ENCODE results near the gene HGD. TPM values are rescaled to one million over a fixed set of nuclear protein-coding genes. Genes with fewer than 3 reads are reported as not detected.
"Not testable (repeated sequence)": the region's sequence is repeated elsewhere in the genome, so short reads cannot be mapped to it uniquely, and the experiment has no call there.

The HGD gene
- total and polyA plus RNA-seq, 10 of the 15 experiments (the other 5 are each of a cell fraction or from before 2014, with no cell fraction given): 0.18 to 0.81 (median 0.40) TPM; not detected in 6

GRCh38 chr3:120678331-120678947, 3.6 kb downstream of the HGD start:
- Histone ChIP-seq H3K4me1 (ENCODE audit: control insufficient read depth, insufficient read depth, low read length) (peaks cover 12% of the 10 kb centered on the region; the same call in 1 of the 2 replicates), H3K27me3 (replicated peaks in 1 of 2; ENCODE audit: control insufficient read depth in 2 of 2, insufficient read depth in 2 of 2, low read length in 1 of 2) (no peaks in the 10 kb centered on the region), H4K20me1 (ENCODE audit: control insufficient read depth, insufficient read depth) (no peaks in the 10 kb centered on the region), H3K9me3 (replicated peaks; ENCODE audit: control insufficient read depth, insufficient read depth, low read length) (peaks cover 2% of the 10 kb centered on the region; the same call in 1 of the 3 replicates), H3K36me3 (ENCODE audit: control insufficient read depth in 2 of 2, insufficient read depth in 2 of 2, low read length in 1 of 2) (no peaks in the 10 kb centered on the region), H2AFZ (ENCODE audit: control insufficient read depth, low read depth, low read length) (peak overlapping the region; percentile 47), H3K4me2 (ENCODE audit: control insufficient read depth, insufficient read depth) (peak overlapping the region; percentile 61), H3K9ac (ENCODE audit: control insufficient read depth, insufficient read depth, low read length) (peak overlapping the region; percentile 38; the same call in 1 of the 2 replicates), H3K4me3 (no peak overlapping the region), H3K27ac (ENCODE audit: control insufficient read depth, insufficient read depth) (peak overlapping the region; percentile 45), H3K79me2 (ENCODE audit: control insufficient read depth, insufficient read depth, low read length) (no peaks in the 10 kb centered on the region)
- ChIA-PET RAD21 (ENCODE audit: unreplicated experiment) (interaction anchor here (0.7 to 1.8 kb wide), 10 partner anchors 9 to 117 kb away, joined by 3 to 18 read pairs (median 5); partner anchors contain the start of genes GTF2E1, NDUFB4 and RABL3), SMC1A (ENCODE audit: uncharacterized antibody, unreplicated experiment) (interaction anchor here (0.8 to 1.9 kb wide), 22 partner anchors 10 to 116 kb away, joined by 3 to 23 read pairs (median 4); partner anchors contain the start of genes GTF2E1, NDUFB4 and RABL3), CTCF (interaction anchor here (0.6 to 1.7 kb wide), 13 partner anchors 10 to 532 kb away, joined by 3 to 16 read pairs (median 3); partner anchors contain the start of gene NDUFB4), POLR2A (interaction anchor here (0.8 to 1.7 kb wide), 5 partner anchors 10 to 82 kb away, joined by 3 to 10 read pairs (median 5); partner anchors contain the start of gene NDUFB4)
- BruUV-seq (replicated peaks): no TSS peak
- WGBS (ENCODE audit: insufficient coverage, insufficient replicate concordance, low lambda C conversion rate, missing lambda C conversion rate): 43% methylated on average over 6 of the region's 6 CpGs
- TF ChIP-seq BHLHE40 (IDR thresholded peaks at IDR 0.05; ENCODE audit: borderline replicate concordance in 1 of 2, low read depth in 2 of 2, low read length in 1 of 2) (no peak), BACH1 (IDR thresholded peaks at IDR 0.05; ENCODE audit: borderline replicate concordance) (peak; percentile 99), ATF7 (IDR thresholded peaks at IDR 0.05; ENCODE audit: low read depth) (peak; percentile 32; the same call in 1 of the 2 replicates), SREBF1 (IDR thresholded peaks at IDR 0.05; ENCODE audit: low read length) (no peak), NBN (IDR thresholded peaks at IDR 0.05) (peak; percentile 59; the same call in 1 of the 2 replicates), JUND (IDR thresholded peaks at IDR 0.05; ENCODE audit: low read depth, low read length) (no peak), NFIC (IDR thresholded peaks at IDR 0.05; ENCODE audit: low read depth, low read length) (no peak), MEF2B (IDR thresholded peaks at IDR 0.05; ENCODE audit: partially characterized antibody, poor library complexity, severe bottlenecking) (peak; percentile 50)
- ATAC-seq (peak; percentile 92), FAIRE-seq (no peak), DNase-seq (ENCODE audit: low read depth, low spot score) (peak; percentile 35)
- intact Hi-C loops (cut with micrococcal nuclease; ENCODE audit: unreplicated experiment) (no loop called here), in situ Hi-C loops (cut with MboI) (no loop called here)

DNA sequence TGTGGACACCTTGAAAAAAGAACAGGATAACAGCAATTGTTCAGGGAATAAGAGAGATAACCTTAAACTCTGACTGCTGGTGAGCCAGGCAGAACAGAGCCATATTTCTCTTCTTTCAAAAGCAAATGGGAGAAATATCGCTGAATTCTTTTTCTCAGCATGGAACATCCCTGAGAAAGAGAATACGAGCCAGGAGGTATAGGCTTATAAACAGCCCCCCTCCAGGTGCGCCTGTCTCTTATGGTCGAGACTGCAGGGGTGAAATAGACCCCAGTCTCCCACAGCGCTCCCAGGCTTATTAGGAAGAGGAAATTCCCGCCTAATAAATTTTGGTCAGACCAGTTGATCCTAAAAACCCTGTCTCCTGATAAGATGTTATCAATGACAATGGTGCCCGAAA, 4.8 kb downstream of the HGD start:
- H3K27ac ChIP-seq (ENCODE audit: control insufficient read depth, insufficient read depth); FAIRE-seq; BruUV-seq (replicated peaks); CTCF ChIA-PET; H3K27me3 ChIP-seq (replicated peaks in 1 of 2; ENCODE audit: control insufficient read depth in 2 of 2, insufficient read depth in 2 of 2, low read length in 1 of 2); H3K9ac ChIP-seq (ENCODE audit: control insufficient read depth, insufficient read depth, low read length); H4K20me1 ChIP-seq (ENCODE audit: control insufficient read depth, insufficient read depth); SMC1A ChIA-PET (ENCODE audit: uncharacterized antibody, unreplicated experiment); H3K36me3 ChIP-seq (ENCODE audit: control insufficient read depth in 2 of 2, insufficient read depth in 2 of 2, low read length in 1 of 2); RAD21 ChIA-PET (ENCODE audit: unreplicated experiment); in situ Hi-C loops (cut with MboI); H2AFZ ChIP-seq (ENCODE audit: control insufficient read depth, low read depth, low read length); H3K9me3 ChIP-seq (replicated peaks; ENCODE audit: control insufficient read depth, insufficient read depth, low read length); H3K4me2 ChIP-seq (ENCODE audit: control insufficient read depth, insufficient read depth); POLR2A ChIA-PET; intact Hi-C loops (cut with micrococcal nuclease; ENCODE audit: unreplicated experiment); H3K79me2 ChIP-seq (ENCODE audit: control insufficient read depth, insufficient read depth, low read length); H3K4me3 ChIP-seq; DNase-seq (ENCODE audit: low read depth, low spot score); ATAC-seq: not testable (repeated sequence)
- WGBS (ENCODE audit: insufficient coverage, insufficient replicate concordance, low lambda C conversion rate, missing lambda C conversion rate): 85% methylated on average over 7 of the region's 7 CpGs
- H3K4me1 ChIP-seq (ENCODE audit: control insufficient read depth, insufficient read depth, low read length): peaks cover 12% of the 10 kb centered on the region; the same call in 1 of the 2 replicates

Measured in GM12878 (cell line).